ENCODE measurements around the gene PPP6R2.

The PPP6R2 gene

GRCh38 chr22:50338042-50338573, 5.0 kb upstream of the PPP6R2 start (continued):
- TF ChIP-seq GLIS1 (tag by site-specific recombination; IDR thresholded peaks at IDR 0.05) (0 out of 2 replicates have a peak, but pooled peaks have one; percentile 14), ZNF19 (tag by site-specific recombination; IDR thresholded peaks at IDR 0.05; ENCODE audit: low read depth) (0 out of 2 replicates have a peak, but pooled peaks have one; percentile 11)
- TF ChIP-seq, protein P1, sequence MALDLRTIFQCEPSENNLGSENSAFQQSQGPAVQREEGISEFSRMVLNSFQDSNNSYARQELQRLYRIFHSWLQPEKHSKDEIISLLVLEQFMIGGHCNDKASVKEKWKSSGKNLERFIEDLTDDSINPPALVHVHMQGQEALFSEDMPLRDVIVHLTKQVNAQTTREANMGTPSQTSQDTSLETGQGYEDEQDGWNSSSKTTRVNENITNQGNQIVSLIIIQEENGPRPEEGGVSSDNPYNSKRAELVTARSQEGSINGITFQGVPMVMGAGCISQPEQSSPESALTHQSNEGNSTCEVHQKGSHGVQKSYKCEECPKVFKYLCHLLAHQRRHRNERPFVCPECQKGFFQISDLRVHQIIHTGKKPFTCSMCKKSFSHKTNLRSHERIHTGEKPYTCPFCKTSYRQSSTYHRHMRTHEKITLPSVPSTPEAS (tag by site-specific recombination; IDR thresholded peaks at IDR 0.05) = peak; percentile 26
- TF ChIP-seq, protein P2, sequence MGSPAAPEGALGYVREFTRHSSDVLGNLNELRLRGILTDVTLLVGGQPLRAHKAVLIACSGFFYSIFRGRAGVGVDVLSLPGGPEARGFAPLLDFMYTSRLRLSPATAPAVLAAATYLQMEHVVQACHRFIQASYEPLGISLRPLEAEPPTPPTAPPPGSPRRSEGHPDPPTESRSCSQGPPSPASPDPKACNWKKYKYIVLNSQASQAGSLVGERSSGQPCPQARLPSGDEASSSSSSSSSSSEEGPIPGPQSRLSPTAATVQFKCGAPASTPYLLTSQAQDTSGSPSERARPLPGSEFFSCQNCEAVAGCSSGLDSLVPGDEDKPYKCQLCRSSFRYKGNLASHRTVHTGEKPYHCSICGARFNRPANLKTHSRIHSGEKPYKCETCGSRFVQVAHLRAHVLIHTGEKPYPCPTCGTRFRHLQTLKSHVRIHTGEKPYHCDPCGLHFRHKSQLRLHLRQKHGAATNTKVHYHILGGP (tag by site-specific recombination; IDR thresholded peaks at IDR 0.05) = peak; percentile 12; the same call in 1 of the 2 replicates

DNA sequence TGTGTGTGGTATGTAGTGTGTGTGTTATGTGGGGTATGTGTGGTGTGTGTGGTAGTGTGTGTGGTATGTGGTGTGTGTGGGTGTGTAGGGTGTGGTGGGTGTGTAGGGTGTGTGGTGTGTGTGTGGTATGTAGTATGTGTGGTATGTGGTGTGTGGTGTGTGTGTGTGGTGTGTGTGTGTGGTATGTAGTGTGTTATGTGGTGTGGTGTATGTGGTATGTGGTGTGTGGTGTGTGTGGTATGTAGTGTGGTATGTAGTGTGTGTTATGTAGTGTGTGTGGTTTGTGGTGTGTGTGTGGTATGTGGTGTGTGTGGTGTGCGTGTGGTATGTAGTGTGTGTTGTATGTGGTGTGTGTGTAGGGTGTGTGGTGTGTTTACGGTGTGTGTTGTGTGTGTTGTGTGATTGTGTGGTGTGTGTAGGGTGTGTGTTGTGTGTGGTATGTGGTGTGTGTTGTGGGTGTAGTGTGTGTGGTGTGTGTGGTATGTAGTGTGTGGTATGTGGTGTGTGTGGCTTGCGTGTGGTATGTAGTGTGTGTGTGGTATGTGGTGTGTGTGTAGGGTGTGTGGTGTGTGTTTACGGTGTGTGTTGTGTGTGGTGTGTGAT, 4.2 kb upstream of the PPP6R2 start:
- H3K36me3 ChIP-seq (ENCODE audit: control insufficient read depth in 2 of 2, insufficient read depth in 1 of 2, low read length in 2 of 2) = peaks cover 0 to 13% of the 10 kb centered on the region in 2 experiments; a peak in 2 of 3 replicates
- POLR2A ChIA-PET = no interaction called here
- H3K9me3 ChIP-seq (ENCODE audit: control insufficient read depth, insufficient read depth, low read depth, low read length) = no peaks in the 10 kb centered on the region
- CTCF ChIA-PET = no interaction called here
- no peaks in the 10 kb centered on the region for H3K4me1 ChIP-seq (ENCODE audit: control insufficient read depth, insufficient read depth, low read length)
- H3K27ac ChIP-seq (ENCODE audit: extremely low read depth, low read depth, low read length) = no peak overlapping the region
- H3K4me3 ChIP-seq (ENCODE audit: low read depth, low read length) = no peak overlapping the region
- TF ChIP-seq ZNF146 (tag by site-specific recombination; IDR thresholded peaks at IDR 0.05) (0 out of 2 replicates have a peak, but pooled peaks have one; percentile 7), ZNF2 (tag by site-specific recombination; IDR thresholded peaks at IDR 0.05) (peak; percentile 15; the same call in 1 of the 2 replicates), EGR2 (tag by site-specific recombination; IDR thresholded peaks at IDR 0.05; ENCODE audit: low read depth) (peak; percentile 40), SALL2 (tag by site-specific recombination; IDR thresholded peaks at IDR 0.05; ENCODE audit: borderline replicate concordance) (peak; percentile 28), ZFHX2 (tag by site-specific recombination; conservative IDR thresholded peaks at IDR 0.05) (peak; percentile 35; the same call in 1 of the 2 replicates), ZNF211 (tag by site-specific recombination; IDR thresholded peaks at IDR 0.05; ENCODE audit: low read depth) (peak; percentile 70), ZNF174 (tag by site-specific recombination; IDR thresholded peaks at IDR 0.05) (no peak), ZSCAN23 (tag by site-specific recombination; IDR thresholded peaks at IDR 0.05) (peak; percentile 23; the same call in 1 of the 2 replicates), ZNF544 (tag by site-specific recombination; IDR thresholded peaks at IDR 0.05) (peak; percentile 69), ZNF398 (tag by site-specific recombination; IDR thresholded peaks at IDR 0.05) (peak; percentile 29; the same call in 1 of the 2 replicates), ZNF19 (tag by site-specific recombination; IDR thresholded peaks at IDR 0.05; ENCODE audit: low read depth) (no peak), ZNF239 (tag by site-specific recombination; IDR thresholded peaks at IDR 0.05) (peak; percentile 3; the same call in 1 of the 2 replicates), ZNF571 (tag by site-specific recombination; IDR thresholded peaks at IDR 0.05) (peak; percentile 8; the same call in 1 of the 2 replicates), PATZ1 (tag by site-specific recombination; IDR thresholded peaks at IDR 0.05) (0 out of 2 replicates have a peak, but pooled peaks have one; percentile 9), ZNF585B (tag by site-specific recombination; IDR thresholded peaks at IDR 0.05) (0 out of 2 replicates have a peak, but pooled peaks have one; percentile 5), KLF8 (tag by site-specific recombination; IDR thresholded peaks at IDR 0.05) (0 out of 2 replicates have a peak, but pooled peaks have one; percentile 61)
- TF ChIP-seq, protein P3, sequence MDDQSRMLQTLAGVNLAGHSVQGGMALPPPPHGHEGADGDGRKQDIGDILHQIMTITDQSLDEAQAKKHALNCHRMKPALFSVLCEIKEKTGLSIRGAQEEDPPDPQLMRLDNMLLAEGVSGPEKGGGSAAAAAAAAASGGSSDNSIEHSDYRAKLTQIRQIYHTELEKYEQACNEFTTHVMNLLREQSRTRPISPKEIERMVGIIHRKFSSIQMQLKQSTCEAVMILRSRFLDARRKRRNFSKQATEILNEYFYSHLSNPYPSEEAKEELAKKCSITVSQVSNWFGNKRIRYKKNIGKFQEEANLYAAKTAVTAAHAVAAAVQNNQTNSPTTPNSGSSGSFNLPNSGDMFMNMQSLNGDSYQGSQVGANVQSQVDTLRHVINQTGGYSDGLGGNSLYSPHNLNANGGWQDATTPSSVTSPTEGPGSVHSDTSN (CRISPR knock-in tag; IDR thresholded peaks at IDR 0.05) = no peak; the same call in 1 of the 2 replicates
- TF ChIP-seq, protein P4, sequence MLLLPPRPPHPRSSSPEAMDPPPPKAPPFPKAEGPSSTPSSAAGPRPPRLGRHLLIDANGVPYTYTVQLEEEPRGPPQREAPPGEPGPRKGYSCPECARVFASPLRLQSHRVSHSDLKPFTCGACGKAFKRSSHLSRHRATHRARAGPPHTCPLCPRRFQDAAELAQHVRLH (tag by site-specific recombination; IDR thresholded peaks at IDR 0.05) = 0 out of 2 replicates have a peak, but pooled peaks have one; percentile 8
- TF ChIP-seq, protein P5, sequence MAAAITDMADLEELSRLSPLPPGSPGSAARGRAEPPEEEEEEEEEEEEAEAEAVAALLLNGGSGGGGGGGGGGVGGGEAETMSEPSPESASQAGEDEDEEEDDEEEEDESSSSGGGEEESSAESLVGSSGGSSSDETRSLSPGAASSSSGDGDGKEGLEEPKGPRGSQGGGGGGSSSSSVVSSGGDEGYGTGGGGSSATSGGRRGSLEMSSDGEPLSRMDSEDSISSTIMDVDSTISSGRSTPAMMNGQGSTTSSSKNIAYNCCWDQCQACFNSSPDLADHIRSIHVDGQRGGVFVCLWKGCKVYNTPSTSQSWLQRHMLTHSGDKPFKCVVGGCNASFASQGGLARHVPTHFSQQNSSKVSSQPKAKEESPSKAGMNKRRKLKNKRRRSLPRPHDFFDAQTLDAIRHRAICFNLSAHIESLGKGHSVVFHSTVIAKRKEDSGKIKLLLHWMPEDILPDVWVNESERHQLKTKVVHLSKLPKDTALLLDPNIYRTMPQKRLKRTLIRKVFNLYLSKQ (tag by site-specific recombination; IDR thresholded peaks at IDR 0.05; ENCODE audit: borderline replicate concordance) = peak; percentile 22; the same call in 1 of the 2 replicates
- TF ChIP-seq, protein P6, sequence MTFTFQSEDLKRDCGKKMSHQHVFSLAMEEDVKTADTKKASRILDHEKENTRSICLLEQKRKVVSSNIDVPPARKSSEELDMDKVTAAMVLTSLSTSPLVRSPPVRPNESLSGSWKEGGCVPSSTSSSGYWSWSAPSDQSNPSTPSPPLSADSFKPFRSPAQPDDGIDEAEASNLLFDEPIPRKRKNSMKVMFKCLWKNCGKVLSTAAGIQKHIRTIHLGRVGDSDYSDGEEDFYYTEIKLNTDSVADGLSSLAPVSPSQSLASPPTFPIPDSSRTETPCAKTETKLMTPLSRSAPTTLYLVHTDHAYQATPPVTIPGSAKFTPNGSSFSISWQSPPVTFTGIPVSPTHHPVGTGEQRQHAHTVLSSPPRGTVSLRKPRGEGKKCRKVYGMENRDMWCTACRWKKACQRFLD (tag by site-specific recombination; IDR thresholded peaks at IDR 0.05) = 0 out of 2 replicates have a peak, but pooled peaks have one; percentile 8
